ENCODE data around the gene IL7R.

The IL7R gene

GRCh38 chr5:35856765-35857351 lies at the start of gene IL7R:
Gene IL7R, plus strand, starts transcription at chr5:35856891. Its CDS starts 87 bp downstream, at chr5:35856978.
- H3K4me1 ChIP-seq, result peaks cover 49 to 100% (median 64%) of the 10 kb centered on the region in 10 experiments

DNA sequence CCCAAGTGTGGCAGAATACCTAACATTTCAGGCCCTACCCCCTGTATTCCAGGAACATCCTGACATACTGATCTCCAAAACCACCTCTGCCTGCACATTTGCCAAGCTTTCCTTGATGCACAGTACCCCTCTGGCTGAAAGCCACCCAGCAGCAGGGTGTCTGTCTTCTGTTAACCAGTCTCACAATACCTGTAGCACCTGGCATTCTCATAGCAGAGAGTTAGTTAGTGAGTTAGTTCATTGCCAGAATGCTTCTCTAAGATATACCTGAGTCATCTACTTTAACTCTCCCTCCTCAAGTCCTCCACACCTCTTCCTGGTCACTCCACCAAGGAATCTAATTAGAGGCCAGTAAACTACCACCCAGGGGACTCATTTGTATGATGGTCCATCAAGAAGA lies 46.1 kb upstream of the IL7R start:
- H3K4me3 ChIP-seq, result no peak overlapping the region
- TF ChIP-seq Cebpa-rat (IDR thresholded peaks at IDR 0.05), result no peak
- H3K4me2 ChIP-seq, result no peak overlapping the region
- no peaks in the 10 kb centered on the region for H3K36me3 ChIP-seq
- no peaks in the 10 kb centered on the region for H3K9me3 ChIP-seq (replicated peaks in 1 of 11)
- no peak overlapping the region for H3K27ac ChIP-seq
- no peak overlapping the region for H3K9ac ChIP-seq
- no peaks in the 10 kb centered on the region; a peak in 1 of 20 replicates for H3K4me1 ChIP-seq
- no peaks in the 10 kb centered on the region for H3K27me3 ChIP-seq
- no peaks in the 10 kb centered on the region for H4K20me1 ChIP-seq

More at GRCh38 chr5:35856765-35857351, at the start of gene IL7R:
- peak within 1 kb of the TSS; percentile 47 to 80 (median 68) for H3K4me3 ChIP-seq
- no peaks in the 10 kb centered on the region; a peak in 1 of 22 replicates for H3K9me3 ChIP-seq (replicated peaks in 1 of 11)
- no peak for TF ChIP-seq Cebpa-rat (IDR thresholded peaks at IDR 0.05)
- H3K27ac ChIP-seq, result peak within 1 kb of the TSS; percentile 38 to 98 (median 86); a peak in 21 of 22 replicates
- peaks cover 0 to 34% (median 31%) of the 10 kb centered on the region in 11 experiments; a peak in 18 of 22 replicates for H3K36me3 ChIP-seq
- H3K27me3 ChIP-seq, result no peaks in the 10 kb centered on the region
- peak within 1 kb of the TSS; percentile 56 to 95 (median 85) for H3K9ac ChIP-seq
- H4K20me1 ChIP-seq, result no peaks in the 10 kb centered on the region
- peak within 1 kb of the TSS; percentile 66 to 95 (median 90) for H3K4me2 ChIP-seq

- no peak overlapping the region for H3K4me2 ChIP-seq
- H3K9ac ChIP-seq, result no peak overlapping the region
- H3K9me3 ChIP-seq (replicated peaks in 1 of 11), result no peaks in the 10 kb centered on the region
- no peak overlapping the region for H3K4me3 ChIP-seq
- TF ChIP-seq Cebpa-rat (IDR thresholded peaks at IDR 0.05), result no peak
- H4K20me1 ChIP-seq, result no peaks in the 10 kb centered on the region
- no peaks in the 10 kb centered on the region for H3K27me3 ChIP-seq
- H3K4me1 ChIP-seq, result no peaks in the 10 kb centered on the region; a peak in 1 of 20 replicates
- no peak overlapping the region for H3K27ac ChIP-seq
- no peaks in the 10 kb centered on the region for H3K36me3 ChIP-seq
Observed at GRCh38 chr5:35811108-35811741, 45.5 kb upstream of the IL7R start.

DNA sequence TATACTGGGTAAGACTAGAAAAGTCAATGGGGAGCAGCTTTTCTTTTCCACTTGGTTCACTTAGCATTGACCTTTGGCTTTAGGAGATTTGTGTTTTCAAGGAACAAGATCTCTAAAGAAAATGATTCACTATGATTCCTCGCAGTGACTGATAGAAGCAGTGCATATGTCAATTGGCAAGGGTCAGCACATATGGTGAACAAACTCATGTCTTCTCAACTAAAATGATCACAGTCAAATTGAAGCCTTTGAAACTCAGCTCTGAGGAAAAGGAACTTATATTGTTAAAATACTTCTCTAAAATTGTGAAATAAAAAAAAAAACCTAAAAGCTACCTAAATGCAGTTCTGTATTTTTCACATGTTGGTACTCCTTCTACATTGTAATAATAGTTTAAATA lies 43.2 kb upstream of the IL7R start:
- Histone ChIP-seq H3K36me3 (no peaks in the 10 kb centered on the region), H3K4me2 (no peak overlapping the region), H4K20me1 (no peaks in the 10 kb centered on the region), H3K27me3 (no peaks in the 10 kb centered on the region), H3K4me3 (no peak overlapping the region), H3K9me3 (replicated peaks in 1 of 11) (no peaks in the 10 kb centered on the region), H3K9ac (no peak overlapping the region), H3K4me1 (no peaks in the 10 kb centered on the region; a peak in 1 of 20 replicates), H3K27ac (no peak overlapping the region)
- no peak for TF ChIP-seq Cebpa-rat (IDR thresholded peaks at IDR 0.05)

DNA sequence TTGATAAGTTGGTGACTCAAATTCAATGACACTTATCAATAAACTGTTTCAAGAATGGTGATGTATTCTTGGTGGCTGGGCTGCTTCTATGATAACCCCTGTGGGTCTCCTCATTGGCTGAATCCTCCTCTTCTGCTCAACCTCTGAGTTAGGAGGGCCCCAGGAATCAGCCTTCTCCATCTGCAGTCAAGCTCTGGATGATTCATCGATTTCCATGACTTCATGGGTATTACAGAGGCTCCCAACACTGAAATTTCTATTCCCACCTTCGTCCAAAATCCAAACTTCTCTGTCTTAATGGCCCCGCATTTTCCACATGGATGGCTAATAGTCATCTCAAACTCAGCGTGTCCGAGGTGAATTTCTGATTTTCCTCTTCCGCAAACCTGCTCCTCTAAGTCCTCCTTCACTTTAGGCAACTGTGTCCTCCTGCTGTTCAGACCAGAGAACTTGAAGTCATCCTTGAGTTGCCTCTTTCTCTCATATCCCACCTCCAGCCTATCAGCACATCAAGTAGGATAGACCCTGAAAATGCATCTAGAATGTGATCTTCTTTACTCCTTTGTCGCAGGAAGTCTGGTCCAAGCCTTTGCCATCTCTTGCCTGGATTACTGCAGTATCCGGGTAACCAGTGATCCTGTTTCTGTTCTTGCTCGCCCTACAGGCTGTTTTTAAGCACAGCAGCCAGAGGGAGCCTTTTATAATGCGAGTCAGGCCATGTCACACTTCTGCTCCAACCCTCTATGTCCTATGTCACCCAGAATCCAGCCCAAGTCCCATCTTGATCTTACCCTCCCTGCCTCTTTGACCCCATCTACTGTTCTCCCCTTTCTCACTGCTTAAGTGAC lies 41.4 kb upstream of the IL7R start:
- no peak for TF ChIP-seq Cebpa-rat (IDR thresholded peaks at IDR 0.05)
- Histone ChIP-seq H3K9me3 (replicated peaks in 1 of 11) (peaks cover 0 to 8% (median 0%) of the 10 kb centered on the region in 11 experiments; a peak in 2 of 22 replicates), H3K4me3 (no peak overlapping the region), H3K4me2 (no peak overlapping the region), H3K4me1 (peaks cover 0 to 10% (median 8%) of the 10 kb centered on the region in 10 experiments; a peak in 15 of 20 replicates), H3K36me3 (no peaks in the 10 kb centered on the region), H4K20me1 (no peaks in the 10 kb centered on the region), H3K9ac (no peak overlapping the region), H3K27me3 (no peaks in the 10 kb centered on the region), H3K27ac (no peak overlapping the region)

DNA sequence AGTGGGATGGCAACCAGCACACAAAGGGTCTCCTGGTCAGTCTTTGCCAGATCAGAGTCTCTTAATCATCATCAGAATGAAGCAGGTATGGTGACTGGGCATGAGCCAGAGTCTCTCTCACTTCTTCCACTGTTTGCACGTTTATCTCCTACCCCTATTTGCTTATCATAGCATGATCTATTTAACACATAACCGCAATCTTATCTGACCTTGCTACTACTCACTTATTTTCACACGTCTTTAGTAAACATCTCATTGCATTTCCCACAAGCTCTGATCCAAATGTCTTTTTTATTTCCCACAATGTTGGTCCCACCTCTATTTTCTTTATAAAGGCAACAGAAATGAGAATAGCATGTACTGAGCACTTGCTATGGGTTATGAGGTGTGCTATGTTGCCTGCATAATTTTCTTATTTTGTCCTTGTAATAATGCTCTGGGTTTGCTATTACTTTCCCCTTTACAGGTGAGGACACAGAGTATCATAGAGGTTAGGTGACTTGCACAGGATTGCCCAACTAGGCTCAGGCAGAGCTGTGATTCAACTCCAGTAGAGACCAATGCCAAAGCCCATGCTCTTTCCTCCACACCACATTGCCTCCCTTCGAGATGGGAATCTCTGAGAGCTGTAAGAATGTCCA lies 39.7 kb upstream of the IL7R start:
- H3K27me3 ChIP-seq, result no peaks in the 10 kb centered on the region
- no peak overlapping the region for H3K27ac ChIP-seq
- no peaks in the 10 kb centered on the region for H3K36me3 ChIP-seq
- peaks cover 0 to 15% (median 3%) of the 10 kb centered on the region in 11 experiments; a peak in 8 of 22 replicates for H3K9me3 ChIP-seq (replicated peaks in 1 of 11)
- peaks cover 8 to 25% (median 18%) of the 10 kb centered on the region in 10 experiments; a peak in 17 of 20 replicates for H3K4me1 ChIP-seq
- H4K20me1 ChIP-seq, result no peaks in the 10 kb centered on the region
- no peak overlapping the region for H3K4me3 ChIP-seq
- H3K9ac ChIP-seq, result no peak overlapping the region
- TF ChIP-seq Cebpa-rat (IDR thresholded peaks at IDR 0.05), result no peak
- no peak overlapping the region for H3K4me2 ChIP-seq

DNA sequence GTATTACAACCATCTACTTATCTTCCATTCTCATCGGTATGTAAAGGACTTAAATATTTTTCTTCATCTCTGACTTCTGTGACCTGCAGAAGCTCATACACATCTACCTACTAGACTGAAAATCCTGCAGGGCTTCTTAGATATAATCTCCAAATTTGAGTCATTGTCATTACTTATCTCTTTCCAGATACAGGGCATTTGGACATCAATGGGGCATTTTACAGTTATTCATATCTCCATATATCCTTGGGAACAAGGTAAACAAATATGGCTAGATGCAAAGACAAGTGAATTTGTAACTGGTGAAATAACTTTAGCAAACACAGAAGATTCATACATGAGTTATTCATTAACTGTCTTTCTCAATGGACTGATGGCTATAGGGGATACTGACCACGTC lies 37.7 kb upstream of the IL7R start:
- H3K9ac ChIP-seq, result no peak overlapping the region
- peaks cover 0 to 22% (median 7%) of the 10 kb centered on the region in 11 experiments; a peak in 8 of 22 replicates for H3K9me3 ChIP-seq (replicated peaks in 1 of 11)
- H3K4me2 ChIP-seq, result no peak overlapping the region; a peak in 1 of 22 replicates
- TF ChIP-seq Cebpa-rat (IDR thresholded peaks at IDR 0.05), result no peak
- H3K4me3 ChIP-seq, result no peak overlapping the region
- no peak overlapping the region for H3K27ac ChIP-seq
- H3K4me1 ChIP-seq, result peaks cover 8 to 25% (median 18%) of the 10 kb centered on the region in 10 experiments; a peak in 17 of 20 replicates
- H3K36me3 ChIP-seq, result no peaks in the 10 kb centered on the region
- no peaks in the 10 kb centered on the region for H3K27me3 ChIP-seq
- no peaks in the 10 kb centered on the region for H4K20me1 ChIP-seq

DNA sequence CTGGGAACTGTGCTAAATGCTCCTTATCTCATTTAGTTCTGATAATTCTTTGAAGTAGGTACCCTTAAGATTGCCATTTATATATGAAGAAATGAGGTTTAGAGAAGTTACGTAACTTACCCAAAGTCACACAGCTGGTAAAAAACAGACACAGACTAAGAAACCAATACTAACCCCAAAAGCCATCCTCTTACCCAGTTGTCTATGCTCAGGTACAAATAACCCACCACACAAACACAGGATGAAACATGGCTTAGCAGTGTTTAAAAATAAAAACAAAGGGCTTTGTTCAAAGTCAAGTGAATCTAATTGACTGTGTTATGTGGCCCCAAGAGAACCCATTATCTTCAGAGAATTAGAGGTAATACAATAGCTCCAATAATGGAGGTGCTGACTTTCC lies 37.0 kb upstream of the IL7R start:
- H3K4me1 ChIP-seq, result peaks cover 8 to 25% (median 18%) of the 10 kb centered on the region in 10 experiments; a peak in 17 of 20 replicates

More for the DNA sequence above, 37.0 kb upstream of the IL7R start:
- Histone ChIP-seq H3K9me3 (replicated peaks in 1 of 11) (peaks cover 0 to 23% (median 8%) of the 10 kb centered on the region in 11 experiments; a peak in 8 of 22 replicates), H3K36me3 (no peaks in the 10 kb centered on the region), H3K4me2 (peak overlapping the region in 6 of 11 experiments; percentile 5 to 69 (median 56); a peak in 7 of 22 replicates), H3K27me3 (no peaks in the 10 kb centered on the region), H4K20me1 (no peaks in the 10 kb centered on the region), H3K27ac (no peak overlapping the region), H3K9ac (no peak overlapping the region), H3K4me3 (no peak overlapping the region)
- TF ChIP-seq Cebpa-rat (IDR thresholded peaks at IDR 0.05), result no peak
